ENCODE results near the gene SERTAD4. TPM values are rescaled to one million over a fixed set of nuclear protein-coding genes. Genes with fewer than 3 reads are reported as not detected.
A peak's percentile ranks its signal among the peaks of the same experiment; 100 is the strongest.

The SERTAD4 gene
- total RNA-seq, 1 experiment from 2014 or later: 2.6 TPM

GRCh38 chr1:210289248-210289647, 56.7 kb downstream of the SERTAD4 start:
- Histone ChIP-seq H3K36me3 (ENCODE audit: low read depth, low read length) (no peaks in the 10 kb centered on the region), H4K20me1 (ENCODE audit: low read length) (no peaks in the 10 kb centered on the region), H3K79me2 (ENCODE audit: low read length) (no peaks in the 10 kb centered on the region), H3K27me3 (ENCODE audit: low read length) (peaks cover 13% of the 10 kb centered on the region; the same call in 1 of the 2 replicates), H3K4me2 (ENCODE audit: low read length) (no peak overlapping the region), H3K4me3 (ENCODE audit: low read length) (no peak overlapping the region), H3K9ac (ENCODE audit: low read length) (no peak overlapping the region), H3K9me2 (replicated peaks; ENCODE audit: low read length) (0 out of 2 replicates have a peak, but pooled peaks cover 4% of the 10 kb centered on the region), H3K27ac (ENCODE audit: low read length) (no peak overlapping the region), H3K9me3 (ENCODE audit: low read length) (no peaks in the 10 kb centered on the region), H3K4me1 (ENCODE audit: insufficient read depth, low read length) (peaks cover 12% of the 10 kb centered on the region), H2AFZ (ENCODE audit: low read length) (no peak overlapping the region), H3F3A (ENCODE audit: low read length, unreplicated experiment) (no peaks in the 10 kb centered on the region)
- POLR2A ChIA-PET (ENCODE audit: unreplicated experiment): no interaction called here
- TF ChIP-seq EZH2 (IDR thresholded peaks at IDR 0.05; ENCODE audit: low read length, unreplicated experiment): no peak
- no peak for TF ChIP-seq EZH2phosphoT487 (IDR thresholded peaks at IDR 0.05; ENCODE audit: borderline replicate concordance, low read length)
- TF ChIP-seq CTCF (conservative IDR thresholded peaks at IDR 0.05; ENCODE audit: low read depth, low read length): no peak
- CTCF ChIA-PET: no interaction called here
- intact Hi-C loops (cut with micrococcal nuclease): no loop called here
- no TSS peak for BruUV-seq (replicated peaks)
- ATAC-seq: no peak
- DNase-seq: no peak

DNA sequence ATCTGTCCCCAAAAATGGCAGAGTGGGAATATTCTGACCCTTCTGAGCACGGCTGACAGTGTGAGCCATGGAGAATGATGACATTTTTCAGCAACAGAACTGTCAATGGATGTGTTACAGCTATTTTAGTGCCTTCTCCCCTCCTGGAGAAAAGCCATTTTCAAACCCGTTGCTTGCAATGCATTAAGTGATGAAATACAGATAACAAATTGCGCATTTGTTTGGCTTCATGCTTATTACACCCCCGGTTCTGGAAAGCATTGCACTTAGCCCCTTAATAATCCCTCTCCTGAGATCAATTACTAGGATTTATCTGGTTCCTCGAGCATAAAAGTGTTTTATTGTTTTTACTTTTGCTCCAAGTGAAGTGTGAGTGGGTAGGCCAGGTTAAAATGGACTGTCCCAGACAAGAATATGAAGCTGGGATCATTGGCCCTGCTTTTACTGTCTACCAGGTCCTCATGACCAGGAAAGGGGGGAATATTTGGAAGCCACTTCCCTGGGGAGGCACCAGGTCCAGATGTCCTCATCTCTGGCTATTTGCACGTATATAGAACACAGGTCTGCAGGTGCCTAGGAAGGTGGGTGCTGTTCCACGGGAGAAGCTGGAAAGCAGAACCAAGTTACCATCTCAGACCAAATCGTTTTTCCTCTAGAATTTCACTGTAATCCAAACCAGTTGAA, 58.6 kb downstream of the SERTAD4 start:
- DNase-seq (no peak), ATAC-seq (no peak)
- Histone ChIP-seq H3K9me3 (ENCODE audit: low read length) (no peaks in the 10 kb centered on the region), H3K9ac (ENCODE audit: low read length) (no peak overlapping the region), H3K4me1 (ENCODE audit: insufficient read depth, low read length) (peaks cover 12% of the 10 kb centered on the region), H2AFZ (ENCODE audit: low read length) (no peak overlapping the region), H3K4me3 (ENCODE audit: low read length) (no peak overlapping the region), H3F3A (ENCODE audit: low read length, unreplicated experiment) (no peaks in the 10 kb centered on the region), H3K9me2 (replicated peaks; ENCODE audit: low read length) (0 out of 2 replicates have a peak, but pooled peaks cover 4% of the 10 kb centered on the region), H3K27me3 (ENCODE audit: low read length) (no peaks in the 10 kb centered on the region), H3K79me2 (ENCODE audit: low read length) (no peaks in the 10 kb centered on the region), H3K27ac (ENCODE audit: low read length) (no peak overlapping the region), H4K20me1 (ENCODE audit: low read length) (no peaks in the 10 kb centered on the region), H3K36me3 (ENCODE audit: low read depth, low read length) (no peaks in the 10 kb centered on the region), H3K4me2 (ENCODE audit: low read length) (no peak overlapping the region)
- no TSS peak for BruUV-seq (replicated peaks)
- TF ChIP-seq EZH2phosphoT487 (IDR thresholded peaks at IDR 0.05; ENCODE audit: borderline replicate concordance, low read length) (no peak), EZH2 (IDR thresholded peaks at IDR 0.05; ENCODE audit: low read length, unreplicated experiment) (no peak), CTCF (conservative IDR thresholded peaks at IDR 0.05; ENCODE audit: low read depth, low read length) (no peak)
- intact Hi-C loops (cut with micrococcal nuclease): loop anchor here (5.0 kb wide), 1 partner anchor 39 kb away; no protein-coding TSS in a partner anchor
- CTCF ChIA-PET: no interaction called here
- POLR2A ChIA-PET (ENCODE audit: unreplicated experiment): no interaction called here

GRCh38 chr1:210291786-210292230, 59.2 kb downstream of the SERTAD4 start:
- ATAC-seq (no peak), DNase-seq (no peak)
- ChIA-PET POLR2A (ENCODE audit: unreplicated experiment) (no interaction called here), CTCF (no interaction called here)
- TF ChIP-seq CTCF (conservative IDR thresholded peaks at IDR 0.05; ENCODE audit: low read depth, low read length) (no peak), EZH2 (IDR thresholded peaks at IDR 0.05; ENCODE audit: low read length, unreplicated experiment) (no peak), EZH2phosphoT487 (IDR thresholded peaks at IDR 0.05; ENCODE audit: borderline replicate concordance, low read length) (no peak)
- peak overlapping the region; percentile 94 for H3K4me2 ChIP-seq (ENCODE audit: low read length)
- peak overlapping the region; percentile 92 for H2AFZ ChIP-seq (ENCODE audit: low read length)
- intact Hi-C loops (cut with micrococcal nuclease): loop anchor here (5.0 kb wide), 1 partner anchor 40 kb away; no protein-coding TSS in a partner anchor
- H3K9me2 ChIP-seq (replicated peaks; ENCODE audit: low read length): 0 out of 2 replicates have a peak, but pooled peaks cover 4% of the 10 kb centered on the region
- no peaks in the 10 kb centered on the region for H3K9me3 ChIP-seq (ENCODE audit: low read length)
- no peak overlapping the region for H3K27ac ChIP-seq (ENCODE audit: low read length)
- no peaks in the 10 kb centered on the region for H4K20me1 ChIP-seq (ENCODE audit: low read length)
- no peaks in the 10 kb centered on the region for H3F3A ChIP-seq (ENCODE audit: low read length, unreplicated experiment)
- no TSS peak for BruUV-seq (replicated peaks)
- peak overlapping the region; percentile 69 for H3K4me3 ChIP-seq (ENCODE audit: low read length)
- H3K4me1 ChIP-seq (ENCODE audit: insufficient read depth, low read length): peaks cover 12% of the 10 kb centered on the region
- H3K9ac ChIP-seq (ENCODE audit: low read length): peak overlapping the region; percentile 24; the same call in 1 of the 2 replicates
- H3K79me2 ChIP-seq (ENCODE audit: low read length): no peaks in the 10 kb centered on the region
- no peaks in the 10 kb centered on the region for H3K27me3 ChIP-seq (ENCODE audit: low read length)
- no peaks in the 10 kb centered on the region for H3K36me3 ChIP-seq (ENCODE audit: low read depth, low read length)
